Measurements from ENCODE around the gene AGMO. TPM values are rescaled to one million over a fixed set of nuclear protein-coding genes. Genes with fewer than 3 reads are reported as not detected.

Gene AGMO
- total and polyA plus RNA-seq, 2 of the 8 experiments (the other 6 are each of a cell fraction or from before 2014, with no cell fraction given), result 0.22 to 0.45 TPM

- Histone ChIP-seq H2BK120ac (replicated peaks; ENCODE audit: low read depth, low read length) (no peak overlapping the region), H2BK12ac (ENCODE audit: low read depth, low read length) (no peak overlapping the region), H3K79me2 (ENCODE audit: control insufficient read depth in 1 of 2, insufficient read depth in 2 of 2, low read length in 2 of 2) (no peaks in the 10 kb centered on the region), H2BK5ac (ENCODE audit: low read depth, low read length) (no peak overlapping the region), H3K4me2 (ENCODE audit: insufficient read depth in 1 of 2, low read depth in 2 of 2, low read length in 2 of 2) (no peak overlapping the region), H3K9me3 (ENCODE audit: insufficient read depth in 2 of 2, low read depth in 1 of 2, low read length in 1 of 2) (no peaks in the 10 kb centered on the region), H2AFZ (ENCODE audit: low read length) (no peak overlapping the region), H3K14ac (ENCODE audit: insufficient read length) (no peak overlapping the region), H4K5ac (ENCODE audit: insufficient read length, low read depth, low read length) (no peak overlapping the region), H2BK15ac (ENCODE audit: low read length) (no peak overlapping the region), H3K4ac (replicated peaks; ENCODE audit: insufficient read length, low read depth, low read length) (no peak overlapping the region), H4K20me1 (replicated peaks in 1 of 2; ENCODE audit: control insufficient read depth in 1 of 2, insufficient read depth in 2 of 2, low read length in 2 of 2) (no peaks in the 10 kb centered on the region), H3K23me2 (ENCODE audit: low read depth, low read length) (no peaks in the 10 kb centered on the region), H4K91ac (replicated peaks; ENCODE audit: insufficient read length, low read length) (no peak overlapping the region), H4K8ac (ENCODE audit: extremely low read depth, insufficient read depth, low read length) (no peak overlapping the region), H3K79me1 (ENCODE audit: low read depth, low read length) (no peaks in the 10 kb centered on the region), H3K9ac (replicated peaks in 1 of 4; ENCODE audit: extremely low read depth in 1 of 4, low read depth in 3 of 4, low read length in 3 of 4) (no peak overlapping the region), H3K23ac (ENCODE audit: insufficient read length) (no peak overlapping the region), H3K4me3 (ENCODE audit: extremely low read depth in 1 of 4, insufficient read depth in 2 of 4, low read depth in 3 of 4, low read length in 4 of 4) (no peak overlapping the region), H3K56ac (replicated peaks; ENCODE audit: insufficient read length, low read depth, low read length) (no peak overlapping the region), H3K4me1 (replicated peaks in 1 of 4; ENCODE audit: control insufficient read depth in 3 of 4, insufficient read depth in 4 of 4, low read length in 3 of 4) (peaks cover 0 to 3% (median 0%) of the 10 kb centered on the region in 4 experiments; a peak in 1 of 7 replicates), H3K36me3 (ENCODE audit: control insufficient read depth in 2 of 4, insufficient read depth in 4 of 4, low read length in 3 of 4) (no peaks in the 10 kb centered on the region), H2BK20ac (ENCODE audit: low read length) (no peak overlapping the region), H3K27me3 (replicated peaks in 1 of 4; ENCODE audit: control insufficient read depth in 3 of 4, extremely low read depth in 1 of 4, insufficient read depth in 3 of 4, low read length in 3 of 4) (no peaks in the 10 kb centered on the region), H2AK5ac (ENCODE audit: low read depth, low read length) (no peak overlapping the region), H3K27ac (ENCODE audit: low read depth, low read length) (no peak overlapping the region), H3K18ac (ENCODE audit: extremely low read depth, low read length) (no peak overlapping the region)
- TF ChIP-seq BCL11A (IDR thresholded peaks at IDR 0.05; ENCODE audit: low read depth in 2 of 2, low read length in 2 of 2) (no peak), EP300 (IDR thresholded peaks at IDR 0.05; ENCODE audit: borderline replicate concordance in 1 of 2, low read depth in 2 of 2, low read length in 2 of 2) (no peak), JUN (IDR thresholded peaks at IDR 0.05; ENCODE audit: low read depth, low read length) (no peak), USF2 (IDR thresholded peaks at IDR 0.05; ENCODE audit: low read length) (no peak), POLR2AphosphoS5 (IDR thresholded peaks at IDR 0.05; ENCODE audit: low read depth, low read length) (no peak), SP1 (IDR thresholded peaks at IDR 0.05; ENCODE audit: low read depth, low read length) (no peak), SP2 (IDR thresholded peaks at IDR 0.05; ENCODE audit: low read length) (no peak), EZH2 (IDR thresholded peaks at IDR 0.05; ENCODE audit: low read depth, low read length, severe bottlenecking) (no peak)
- ChIA-PET POLR2A (ENCODE audit: partially characterized antibody) (no interaction called here), CTCF (ENCODE audit: partially characterized antibody) (no interaction called here)
- WGBS, 2 experiments (ENCODE audit: extremely low coverage in 1 of 2, insufficient coverage in 1 of 2, insufficient read length in 1 of 2, insufficient replicate concordance in 2 of 2, low coverage in 1 of 2, low lambda C conversion rate in 2 of 2, missing lambda C conversion rate in 1 of 2), result 45% methylated on average over 1 of the region's 1 CpG; no CpG with 5 or more reads in 1 of the 2 experiments
- DNase-seq (ENCODE audit: low read depth in 1 of 2, low spot score in 2 of 2) (no peak), FAIRE-seq (no peak)
These were observed 158.5 kb downstream of the AGMO start for GRCh38 chr7:15403315-15403714.
